ENCODE measurements around the gene ARHGAP26.

The ARHGAP26 gene

DNA sequence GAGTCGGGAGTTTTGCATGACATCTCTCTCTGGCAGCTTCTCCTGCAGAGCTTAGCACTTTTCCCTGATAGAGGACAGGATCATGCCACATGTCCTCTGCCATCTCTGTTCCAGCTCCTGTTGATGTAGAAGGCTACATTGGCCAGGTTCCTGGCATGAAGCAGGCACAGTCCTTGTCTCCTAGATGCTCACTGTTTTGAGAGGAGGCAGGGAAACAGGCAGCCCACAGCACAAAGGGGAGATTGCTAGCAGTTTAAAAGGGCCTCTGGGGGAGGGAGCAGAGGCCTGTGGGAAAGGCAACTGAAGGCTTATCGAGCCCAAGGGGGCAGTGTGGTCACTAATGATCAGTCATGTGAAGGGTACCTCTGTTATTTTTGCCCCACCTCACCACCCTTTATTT, 10.7 kb downstream of the ARHGAP26 start:
- peaks cover 33% of the 10 kb centered on the region for H3K79me1 ChIP-seq (replicated peaks; ENCODE audit: low read length, poor library complexity, severe bottlenecking)
- DNase-seq: no peak
- H3K4me3 ChIP-seq (ENCODE audit: insufficient read depth in 1 of 2, low read depth in 1 of 2, low read length in 2 of 2): no peak overlapping the region
- no peak overlapping the region for H3K23ac ChIP-seq (ENCODE audit: low read length in 2 of 2)
- H4K91ac ChIP-seq (ENCODE audit: low read length): no peak overlapping the region
- H2BK5ac ChIP-seq (ENCODE audit: low read depth, low read length, poor library complexity, severe bottlenecking): no peak overlapping the region
- peaks cover 20% of the 10 kb centered on the region for H3K4me1 ChIP-seq (ENCODE audit: control insufficient read depth, insufficient read depth, low read depth, low read length)
- H3K27ac ChIP-seq (ENCODE audit: low read length, poor library complexity, severe bottlenecking): no peak overlapping the region
- peak overlapping the region; percentile 13 for H2AK5ac ChIP-seq (ENCODE audit: low read length, severe bottlenecking)
- no peak overlapping the region for H3K14ac ChIP-seq (ENCODE audit: low read length in 2 of 2)
- no peak overlapping the region for H2AFZ ChIP-seq (ENCODE audit: low read depth, low read length)
- no peak overlapping the region for H2BK120ac ChIP-seq (ENCODE audit: low read depth, low read length)
- H4K8ac ChIP-seq (ENCODE audit: low read length): no peak overlapping the region
- WGBS: 69% methylated on average over 1 of the region's 2 CpGs
- H3K36me3 ChIP-seq (ENCODE audit: control insufficient read depth in 1 of 2, insufficient read depth in 2 of 2, low read depth in 1 of 2, low read length in 2 of 2): no peaks in the 10 kb centered on the region
- no peak overlapping the region for H3K9ac ChIP-seq (ENCODE audit: low read length)
- no peak overlapping the region for H2BK12ac ChIP-seq (ENCODE audit: low read length in 2 of 2)
- H3K4me2 ChIP-seq (ENCODE audit: low read length, poor library complexity, severe bottlenecking): no peak overlapping the region
- no peak overlapping the region for H3K4ac ChIP-seq (ENCODE audit: low read depth in 1 of 2, low read length in 2 of 2)
- H3K27me3 ChIP-seq (ENCODE audit: control insufficient read depth in 1 of 2, insufficient read depth in 1 of 2, low read length in 2 of 2): no peaks in the 10 kb centered on the region
- H2BK15ac ChIP-seq (ENCODE audit: low read depth, poor library complexity, severe bottlenecking): no peak overlapping the region
- no peak overlapping the region for H3K18ac ChIP-seq (ENCODE audit: low read depth in 1 of 2, low read length in 2 of 2)
- H3K9me3 ChIP-seq (ENCODE audit: control insufficient read depth, low read length): no peaks in the 10 kb centered on the region

DNA sequence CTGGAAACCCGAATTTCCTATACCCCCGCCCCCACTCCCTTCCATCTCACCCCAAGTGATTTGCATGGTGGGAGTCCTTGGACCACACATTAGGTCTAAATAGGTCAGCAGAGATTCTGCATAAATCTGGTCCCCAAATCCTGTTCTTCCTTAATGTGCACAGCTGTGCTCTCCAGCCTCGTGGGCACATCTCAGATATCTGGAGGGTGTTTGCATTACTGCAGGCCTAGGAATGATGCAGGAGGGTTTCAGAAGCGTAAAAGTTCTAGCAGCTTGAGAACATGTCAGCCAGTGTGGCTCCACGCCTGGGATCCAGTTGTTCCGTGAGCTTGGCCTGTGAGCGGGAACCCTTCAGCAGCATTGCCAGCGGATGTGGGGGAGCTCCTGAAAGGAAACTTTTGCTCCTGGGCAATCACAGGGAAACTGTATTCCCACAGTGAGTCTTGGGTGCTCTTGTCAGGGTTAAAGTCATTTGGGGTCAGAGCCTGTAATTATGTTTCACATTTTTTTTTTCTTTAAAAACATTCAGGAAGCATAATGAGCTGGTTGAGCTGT, 12.9 kb downstream of the ARHGAP26 start:
- Histone ChIP-seq H2BK5ac (ENCODE audit: low read depth, low read length, poor library complexity, severe bottlenecking) (peak overlapping the region; percentile 36), H3K79me1 (replicated peaks; ENCODE audit: low read length, poor library complexity, severe bottlenecking) (peaks cover 27% of the 10 kb centered on the region), H3K23ac (ENCODE audit: low read length in 2 of 2) (no peak overlapping the region), H3K27ac (ENCODE audit: low read length, poor library complexity, severe bottlenecking) (no peak overlapping the region), H3K4me3 (ENCODE audit: insufficient read depth in 1 of 2, low read depth in 1 of 2, low read length in 2 of 2) (no peak overlapping the region), H3K9me3 (ENCODE audit: control insufficient read depth, low read length) (no peaks in the 10 kb centered on the region), H2BK120ac (ENCODE audit: low read depth, low read length) (no peak overlapping the region), H4K91ac (ENCODE audit: low read length) (no peak overlapping the region), H3K27me3 (ENCODE audit: control insufficient read depth in 1 of 2, insufficient read depth in 1 of 2, low read length in 2 of 2) (no peaks in the 10 kb centered on the region), H3K4me1 (ENCODE audit: control insufficient read depth, insufficient read depth, low read depth, low read length) (peaks cover 20% of the 10 kb centered on the region), H3K18ac (ENCODE audit: low read depth in 1 of 2, low read length in 2 of 2) (no peak overlapping the region), H2BK15ac (ENCODE audit: low read depth, poor library complexity, severe bottlenecking) (no peak overlapping the region), H4K8ac (ENCODE audit: low read length) (no peak overlapping the region), H3K4me2 (ENCODE audit: low read length, poor library complexity, severe bottlenecking) (no peak overlapping the region), H2AFZ (ENCODE audit: low read depth, low read length) (no peak overlapping the region), H3K14ac (ENCODE audit: low read length in 2 of 2) (no peak overlapping the region), H3K36me3 (ENCODE audit: control insufficient read depth in 1 of 2, insufficient read depth in 2 of 2, low read depth in 1 of 2, low read length in 2 of 2) (no peaks in the 10 kb centered on the region), H3K4ac (ENCODE audit: low read depth in 1 of 2, low read length in 2 of 2) (no peak overlapping the region), H2AK5ac (ENCODE audit: low read length, severe bottlenecking) (peak overlapping the region; percentile 86), H3K9ac (ENCODE audit: low read length) (peak overlapping the region; percentile 48), H2BK12ac (ENCODE audit: low read length in 2 of 2) (no peak overlapping the region)
- no peak for DNase-seq
- 87% methylated on average over 8 of the region's 8 CpGs for whole genome bisulfite sequencing

DNA sequence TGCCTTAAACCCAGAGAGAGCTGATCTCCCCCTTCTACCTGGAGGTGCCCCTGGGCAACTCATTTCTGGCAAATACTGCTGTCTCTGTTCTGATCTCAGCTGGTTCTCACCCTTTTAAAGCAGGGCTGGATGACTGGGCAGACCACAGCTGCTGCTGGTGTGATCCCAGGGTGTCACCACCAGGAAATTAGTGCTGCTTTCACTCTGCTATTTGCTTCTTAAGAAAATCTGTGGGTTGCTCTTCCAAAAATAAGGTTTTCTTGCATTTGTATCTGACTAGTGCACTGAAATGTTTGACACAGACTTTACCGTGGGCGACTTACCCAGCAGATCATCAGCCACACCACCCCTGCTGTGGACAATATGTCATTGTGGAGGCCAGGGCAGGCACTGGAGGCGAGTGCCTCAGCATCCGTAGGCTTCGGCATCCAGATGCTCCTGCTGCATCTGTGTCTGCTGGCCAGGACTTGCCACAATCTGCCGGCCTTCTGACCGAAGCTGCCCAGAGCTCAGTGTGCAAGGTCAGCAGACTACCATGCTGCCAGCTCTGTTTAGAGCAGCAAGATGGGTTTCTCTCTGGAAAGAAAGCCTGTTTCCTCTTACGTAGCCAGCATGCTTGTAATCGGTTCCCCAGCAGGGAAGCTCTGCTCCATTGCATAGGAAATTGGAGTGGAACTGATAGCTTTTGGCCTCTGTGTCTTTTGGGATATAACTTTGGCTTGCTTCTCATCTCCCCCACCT, 13.6 kb downstream of the ARHGAP26 start:
- Histone ChIP-seq H3K18ac (ENCODE audit: low read depth in 1 of 2, low read length in 2 of 2) (no peak overlapping the region), H3K36me3 (ENCODE audit: control insufficient read depth in 1 of 2, insufficient read depth in 2 of 2, low read depth in 1 of 2, low read length in 2 of 2) (no peaks in the 10 kb centered on the region), H2BK12ac (ENCODE audit: low read length in 2 of 2) (no peak overlapping the region), H2BK5ac (ENCODE audit: low read depth, low read length, poor library complexity, severe bottlenecking) (no peak overlapping the region), H3K14ac (ENCODE audit: low read length in 2 of 2) (peak overlapping the region in 1 of 2 experiments; percentile 13), H2BK15ac (ENCODE audit: low read depth, poor library complexity, severe bottlenecking) (no peak overlapping the region), H3K27ac (ENCODE audit: low read length, poor library complexity, severe bottlenecking) (no peak overlapping the region), H3K4me3 (ENCODE audit: insufficient read depth in 1 of 2, low read depth in 1 of 2, low read length in 2 of 2) (peak overlapping the region in 1 of 2 experiments; percentile 52), H3K9ac (ENCODE audit: low read length) (peak overlapping the region; percentile 48), H3K9me3 (ENCODE audit: control insufficient read depth, low read length) (no peaks in the 10 kb centered on the region), H3K4me1 (ENCODE audit: control insufficient read depth, insufficient read depth, low read depth, low read length) (peaks cover 20% of the 10 kb centered on the region), H2BK120ac (ENCODE audit: low read depth, low read length) (no peak overlapping the region), H3K4ac (ENCODE audit: low read depth in 1 of 2, low read length in 2 of 2) (no peak overlapping the region), H2AFZ (ENCODE audit: low read depth, low read length) (no peak overlapping the region), H3K79me1 (replicated peaks; ENCODE audit: low read length, poor library complexity, severe bottlenecking) (peaks cover 25% of the 10 kb centered on the region), H3K27me3 (ENCODE audit: control insufficient read depth in 1 of 2, insufficient read depth in 1 of 2, low read length in 2 of 2) (no peaks in the 10 kb centered on the region), H3K23ac (ENCODE audit: low read length in 2 of 2) (no peak overlapping the region), H4K91ac (ENCODE audit: low read length) (no peak overlapping the region), H3K4me2 (ENCODE audit: low read length, poor library complexity, severe bottlenecking) (no peak overlapping the region), H2AK5ac (ENCODE audit: low read length, severe bottlenecking) (peak overlapping the region; percentile 38), H4K8ac (ENCODE audit: low read length) (no peak overlapping the region)
- peak; percentile 10 for DNase-seq
- 69% methylated on average over 9 of the region's 9 CpGs for WGBS

DNA sequence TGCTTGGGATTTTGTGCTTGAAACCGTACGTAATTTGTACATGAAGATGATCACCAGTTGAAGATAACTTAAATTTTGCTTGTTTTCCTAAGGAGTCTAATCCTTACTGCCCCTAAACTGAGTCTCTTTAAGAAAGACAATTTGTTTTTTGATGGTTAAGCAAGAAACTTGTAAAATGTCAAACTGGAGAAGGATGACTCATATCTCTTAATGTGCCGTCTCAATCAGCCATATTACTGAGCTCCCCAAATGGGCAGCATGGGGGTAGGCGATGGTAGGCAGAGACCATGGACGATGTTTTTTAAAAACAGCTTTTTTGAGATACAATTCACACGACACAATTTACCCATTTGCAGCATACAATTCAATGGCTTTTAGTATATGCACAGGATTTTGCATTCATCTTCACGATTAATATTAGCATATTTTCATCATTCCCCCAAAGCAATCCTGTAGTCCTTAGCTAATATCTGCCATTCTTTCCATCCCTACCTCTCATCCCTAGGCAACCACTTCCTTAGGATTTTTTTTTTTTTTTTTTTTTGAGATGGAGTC, 14.3 kb downstream of the ARHGAP26 start:
- H2BK12ac ChIP-seq (ENCODE audit: low read length in 2 of 2): no peak overlapping the region
- H2BK15ac ChIP-seq (ENCODE audit: low read depth, poor library complexity, severe bottlenecking): no peak overlapping the region
- H3K4me3 ChIP-seq (ENCODE audit: insufficient read depth in 1 of 2, low read depth in 1 of 2, low read length in 2 of 2): peak overlapping the region in 1 of 2 experiments; percentile 52
- DNase-seq: peak; percentile 8
- no peak overlapping the region for H2AK5ac ChIP-seq (ENCODE audit: low read length, severe bottlenecking)
- no peak overlapping the region for H3K14ac ChIP-seq (ENCODE audit: low read length in 2 of 2)
- no peak overlapping the region for H4K91ac ChIP-seq (ENCODE audit: low read length)
- H3K27me3 ChIP-seq (ENCODE audit: control insufficient read depth in 1 of 2, insufficient read depth in 1 of 2, low read length in 2 of 2): no peaks in the 10 kb centered on the region
- peaks cover 18% of the 10 kb centered on the region for H3K4me1 ChIP-seq (ENCODE audit: control insufficient read depth, insufficient read depth, low read depth, low read length)
- 90% methylated on average over 7 of the region's 7 CpGs for WGBS
- H2BK5ac ChIP-seq (ENCODE audit: low read depth, low read length, poor library complexity, severe bottlenecking): no peak overlapping the region
- no peak overlapping the region for H2BK120ac ChIP-seq (ENCODE audit: low read depth, low read length)
- no peak overlapping the region for H3K4ac ChIP-seq (ENCODE audit: low read depth in 1 of 2, low read length in 2 of 2)
- no peak overlapping the region for H3K27ac ChIP-seq (ENCODE audit: low read length, poor library complexity, severe bottlenecking)
- no peak overlapping the region for H2AFZ ChIP-seq (ENCODE audit: low read depth, low read length)
- H4K8ac ChIP-seq (ENCODE audit: low read length): no peak overlapping the region
- no peak overlapping the region for H3K23ac ChIP-seq (ENCODE audit: low read length in 2 of 2)
- H3K79me1 ChIP-seq (replicated peaks; ENCODE audit: low read length, poor library complexity, severe bottlenecking): peaks cover 26% of the 10 kb centered on the region
- peak overlapping the region; percentile 48 for H3K9ac ChIP-seq (ENCODE audit: low read length)
- H3K36me3 ChIP-seq (ENCODE audit: control insufficient read depth in 1 of 2, insufficient read depth in 2 of 2, low read depth in 1 of 2, low read length in 2 of 2): no peaks in the 10 kb centered on the region
- H3K4me2 ChIP-seq (ENCODE audit: low read length, poor library complexity, severe bottlenecking): no peak overlapping the region
- no peaks in the 10 kb centered on the region for H3K9me3 ChIP-seq (ENCODE audit: control insufficient read depth, low read length)
- H3K18ac ChIP-seq (ENCODE audit: low read depth in 1 of 2, low read length in 2 of 2): no peak overlapping the region
